Muscle of arm (tissue), 12 donors: ENCODE measurements around the gene IGLL5. TPM values are rescaled to one million over a fixed set of nuclear protein-coding genes. Genes with fewer than 3 reads are reported as not detected.

Experiments
- DNase-seq: peaks from one replicate; pipeline ENCODE4 v3.0.0-alpha.2; 2013
- polyA plus RNA-seq, 12 donors: library from polyadenylated mRNA; unstranded; fragments of 120-200 nt; gene quantifications; one replicate each; pipeline ENCODE4 v1.2.1, GENCODE V29; 2013; ENCODE audit not compliant: insufficient read length in 12 of 12

The IGLL5 gene
- polyA plus RNA-seq, 12 donors, result 0.27 to 2.6 (median 0.67) TPM; not detected in 8

- no peak for DNase-seq
Observed at GRCh38 chr22:22858559-22858937, 29.1 kb upstream of the IGLL5 start.

GRCh38 chr22:22863001-22863400 is 24.6 kb upstream of the IGLL5 start:
- no peak for DNase-seq

GRCh38 chr22:22865311-22866072 is 22.1 kb upstream of the IGLL5 start:
- peak; percentile 24 for DNase-seq

- peak; percentile 73 for DNase-seq
Observed at GRCh38 chr22:22866381-22867111, 21.1 kb upstream of the IGLL5 start.

- no peak for DNase-seq
Observed at GRCh38 chr22:22867996-22868715, 19.5 kb upstream of the IGLL5 start.

GRCh38 chr22:22870577-22871404 is 16.8 kb upstream of the IGLL5 start:
- DNase-seq, result no peak

GRCh38 chr22:22871536-22872278 is 15.9 kb upstream of the IGLL5 start:
- no peak for DNase-seq

GRCh38 chr22:22872722-22873708 is 14.6 kb upstream of the IGLL5 start:
- DNase-seq, result no peak

- peak; percentile 39 for DNase-seq
Observed at GRCh38 chr22:22877523-22878210, 9.9 kb upstream of the IGLL5 start.

GRCh38 chr22:22878211-22878570 is 9.4 kb upstream of the IGLL5 start:
- no peak for DNase-seq

- no peak for DNase-seq
Observed at GRCh38 chr22:22878801-22879674, 8.6 kb upstream of the IGLL5 start.

GRCh38 chr22:22879675-22880155 is 7.9 kb upstream of the IGLL5 start:
- DNase-seq, result no peak

GRCh38 chr22:22880645-22881044 is 7.0 kb upstream of the IGLL5 start:
- DNase-seq, result no peak

- no peak for DNase-seq
Observed at GRCh38 chr22:22881116-22882000, 6.3 kb upstream of the IGLL5 start.

GRCh38 chr22:22882033-22882717 is 5.4 kb upstream of the IGLL5 start:
- DNase-seq, result no peak

- no peak for DNase-seq
Observed at GRCh38 chr22:22883090-22883727, 4.4 kb upstream of the IGLL5 start.
